Prostate gland (tissue), 2 donors: Measurements from ENCODE around the gene PLEKHM3. TPM values are rescaled to one million over a fixed set of nuclear protein-coding genes. Genes with fewer than 3 reads are reported as not detected.

Source experiments
- DNase-seq: peaks from one replicate; pipeline ENCODE4 v3.0.0-alpha.2; 2019; ENCODE audit warnings: low spot score
- H3K27ac ChIP-seq, 2 donors: fragments of 200-600 bp; sonication (generic); 2 replicates each; pipeline ENCODE4 v1.5.1; 2017 to 2019
- H3K27me3 ChIP-seq: fragments of 200-600 bp; sonication (generic); replicated peaks from 2 replicates; pipeline ENCODE4 v1.5.1; 2019; ENCODE audit not compliant: insufficient read depth
- H3K36me3 ChIP-seq, 2 donors: fragments of 200-600 bp; sonication (generic); 1 replicate in 1 of 2; 2 replicates in 1 of 2; pipeline versions ENCODE4 v1.5.1 to v1.8.1; 2017 to 2019
- H3K4me1 ChIP-seq: fragments of 200-600 bp; sonication (generic); replicated peaks from 2 replicates; pipeline ENCODE4 v1.5.1; 2019
- H3K4me3 ChIP-seq, 2 donors: fragments of 200-600 bp; sonication (generic); 2 replicates each; pipeline ENCODE4 v1.5.1; 2017 to 2019
- H3K9me3 ChIP-seq: fragments of 200-600 bp; sonication (generic); 2 replicates; pipeline ENCODE4 v1.5.1; 2017
- POLR2A ChIP-seq: fragments of 450-650 bp; IDR thresholded peaks from one replicate; pipeline ENCODE4 v1.6.1; 2016; ENCODE audit warnings: antibody characterized with exemption, mild to moderate bottlenecking
- POLR2AphosphoS5 ChIP-seq: sonication (generic); formaldehyde crosslinking; IDR thresholded peaks from one replicate; pipeline ENCODE4 v1.6.1; 2017; ENCODE audit warnings: antibody characterized with exemption
- WGBS: methylation state at CpG from one replicate; pipeline ENCODE4 v1.1.5; 2018; 5-methylcytosine and 5-hydroxymethylcytosine counted together
- intact Hi-C: fragments of 100-400 bp; cut with DNase I; formaldehyde crosslinking; loops from one replicate; pipeline ENCODE4 v1.14.2; 2022
- total RNA-seq, 2 donors: library from RNA; depleted of rRNA; stranded (reverse); fragments of >200 nt; gene quantifications; one replicate each; pipeline ENCODE4 v1.1.0, GENCODE V29; 2016
- TF ChIP-seq, protein P1 (sequence below), 4 experiments: fragments of 200-600 bp in 2 of 4; fragments of 450-650 bp in 2 of 4; sonication (generic) in 2 of 4; IDR thresholded peaks; 1 replicate in 3 of 4; 2 replicates in 1 of 4; pipeline ENCODE4 v1.5.1; 2016 to 2019; ENCODE audit warnings: antibody characterized with exemption in 4 of 4, mild to moderate bottlenecking in 2 of 4, moderate library complexity in 2 of 4

PLEKHM3 gene
- total RNA-seq, 2 donors from 2014 or later: 17.0 to 28.6 TPM

DNA sequence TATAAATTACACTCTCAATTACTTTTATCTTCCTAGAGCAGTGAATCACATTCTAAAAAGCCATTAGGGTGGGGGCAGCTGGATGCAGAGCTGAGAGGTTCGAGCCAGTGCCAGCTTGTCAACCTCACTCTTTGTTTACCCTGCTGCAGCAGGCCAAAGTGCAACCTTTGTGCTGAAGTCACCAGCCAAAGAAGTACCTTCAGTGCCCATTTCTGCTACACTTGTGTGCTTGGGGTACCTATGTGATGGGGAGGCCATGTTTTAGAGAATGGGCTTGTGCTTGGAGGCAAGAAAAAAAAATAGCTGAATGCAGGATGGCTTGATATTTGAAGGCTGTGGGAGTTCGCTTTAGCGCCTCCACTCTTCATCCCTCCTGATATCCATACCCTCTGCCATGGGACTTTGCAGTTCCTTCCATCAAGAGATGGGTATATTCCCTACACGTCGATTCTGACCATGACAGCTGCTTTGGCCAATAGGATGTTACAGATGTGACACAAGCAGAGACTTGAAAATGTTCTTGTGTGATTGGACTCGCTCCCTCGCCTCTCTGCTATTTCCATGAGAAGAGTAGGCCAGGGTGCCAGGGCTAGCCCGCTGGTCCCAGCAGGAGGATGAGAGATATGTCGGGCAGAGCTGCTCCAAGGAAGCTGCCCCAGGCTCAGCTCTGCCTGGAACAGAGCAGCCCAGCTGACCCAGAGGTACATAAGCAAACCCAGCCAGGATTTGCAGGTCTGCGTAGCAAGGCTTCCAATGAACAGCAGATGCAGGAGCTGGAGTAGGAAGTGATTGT, 242.9 kb downstream of the PLEKHM3 start:
- intact Hi-C loops: no loop called here
- Histone ChIP-seq H3K4me3 (no peak overlapping the region), H3K27ac (no peak overlapping the region), H3K4me1 (no peaks in the 10 kb centered on the region), H3K36me3 (no peaks in the 10 kb centered on the region), H3K9me3 (no peaks in the 10 kb centered on the region), H3K27me3 (no peaks in the 10 kb centered on the region)
- 74% methylated on average over 10 of the region's 10 CpGs for WGBS
- no peak for DNase-seq
- TF ChIP-seq, protein P1, sequence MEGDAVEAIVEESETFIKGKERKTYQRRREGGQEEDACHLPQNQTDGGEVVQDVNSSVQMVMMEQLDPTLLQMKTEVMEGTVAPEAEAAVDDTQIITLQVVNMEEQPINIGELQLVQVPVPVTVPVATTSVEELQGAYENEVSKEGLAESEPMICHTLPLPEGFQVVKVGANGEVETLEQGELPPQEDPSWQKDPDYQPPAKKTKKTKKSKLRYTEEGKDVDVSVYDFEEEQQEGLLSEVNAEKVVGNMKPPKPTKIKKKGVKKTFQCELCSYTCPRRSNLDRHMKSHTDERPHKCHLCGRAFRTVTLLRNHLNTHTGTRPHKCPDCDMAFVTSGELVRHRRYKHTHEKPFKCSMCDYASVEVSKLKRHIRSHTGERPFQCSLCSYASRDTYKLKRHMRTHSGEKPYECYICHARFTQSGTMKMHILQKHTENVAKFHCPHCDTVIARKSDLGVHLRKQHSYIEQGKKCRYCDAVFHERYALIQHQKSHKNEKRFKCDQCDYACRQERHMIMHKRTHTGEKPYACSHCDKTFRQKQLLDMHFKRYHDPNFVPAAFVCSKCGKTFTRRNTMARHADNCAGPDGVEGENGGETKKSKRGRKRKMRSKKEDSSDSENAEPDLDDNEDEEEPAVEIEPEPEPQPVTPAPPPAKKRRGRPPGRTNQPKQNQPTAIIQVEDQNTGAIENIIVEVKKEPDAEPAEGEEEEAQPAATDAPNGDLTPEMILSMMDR (IDR thresholded peaks at IDR 0.05): no peak
- TF ChIP-seq POLR2A (no peak), POLR2AphosphoS5 (no peak)

DNA sequence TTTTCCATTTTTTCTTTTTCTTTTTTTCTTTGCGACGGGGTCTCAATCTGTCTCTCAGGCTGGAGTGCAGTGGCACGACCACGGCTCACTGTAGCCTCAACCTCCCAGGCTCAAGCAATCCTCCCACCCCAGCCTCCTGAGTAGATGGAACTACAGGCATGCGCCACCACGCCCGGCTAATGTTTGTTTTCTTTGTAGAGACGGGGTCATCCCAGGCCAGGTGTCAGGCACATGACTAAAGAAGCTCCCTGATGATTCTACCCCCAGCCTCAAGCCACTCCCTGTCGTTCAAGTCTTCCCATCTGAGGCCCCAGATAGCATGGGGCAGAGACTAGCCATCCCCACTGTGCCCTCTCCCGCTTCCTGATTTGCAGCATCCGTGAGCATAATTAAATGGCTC, 245.8 kb downstream of the PLEKHM3 start:
- intact Hi-C loops: no loop called here
- WGBS: 91% methylated on average over 11 of the region's 11 CpGs
- no peak for DNase-seq

DNA sequence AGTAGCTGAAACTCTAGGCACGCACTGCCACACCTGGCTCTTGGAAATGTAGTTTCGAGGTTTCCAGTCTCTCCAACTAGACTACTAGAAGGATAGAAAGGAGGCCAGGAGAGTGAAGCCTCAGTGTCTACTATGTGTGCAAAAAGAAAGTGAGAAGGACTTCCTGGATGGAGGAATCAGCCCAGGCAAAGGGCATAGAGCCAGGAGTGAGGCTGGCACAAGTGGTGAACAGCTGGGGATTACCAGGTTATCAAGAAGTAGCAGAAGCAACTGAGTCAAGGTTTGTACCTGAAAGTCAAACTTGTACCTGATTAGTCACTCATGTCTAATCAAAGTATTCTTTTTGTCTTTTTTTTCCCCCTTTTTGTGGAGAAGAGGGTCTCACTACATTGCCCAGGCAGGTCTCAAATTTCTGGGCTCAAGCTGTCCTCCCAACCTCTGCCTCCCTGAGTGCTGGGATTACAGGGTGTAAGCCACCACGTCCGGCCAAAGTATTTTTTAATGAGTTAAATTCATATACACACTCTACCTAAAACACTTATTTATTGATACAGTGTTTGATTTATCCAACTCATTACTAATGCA, 246.9 kb downstream of the PLEKHM3 start:
- Histone ChIP-seq H3K4me1 (no peaks in the 10 kb centered on the region), H3K9me3 (no peaks in the 10 kb centered on the region), H3K27me3 (no peaks in the 10 kb centered on the region), H3K4me3 (no peak overlapping the region), H3K36me3 (no peaks in the 10 kb centered on the region), H3K27ac (no peak overlapping the region)
- DNase-seq: no peak
- 96% methylated on average over 4 of the region's 4 CpGs for WGBS
- TF ChIP-seq POLR2AphosphoS5: no peak
- TF ChIP-seq, protein P1 (IDR thresholded peaks at IDR 0.05): no peak
- no peak for TF ChIP-seq POLR2A
- intact Hi-C loops: no loop called here

More for the DNA sequence above, 245.8 kb downstream of the PLEKHM3 start:
- TF ChIP-seq POLR2A (no peak), POLR2AphosphoS5 (no peak)
- TF ChIP-seq, protein P1 (IDR thresholded peaks at IDR 0.05): no peak
- H3K27ac ChIP-seq: no peak overlapping the region
- no peaks in the 10 kb centered on the region for H3K36me3 ChIP-seq
- H3K4me1 ChIP-seq: no peaks in the 10 kb centered on the region
- no peaks in the 10 kb centered on the region for H3K27me3 ChIP-seq
- H3K4me3 ChIP-seq: no peak overlapping the region
- no peaks in the 10 kb centered on the region for H3K9me3 ChIP-seq

DNA sequence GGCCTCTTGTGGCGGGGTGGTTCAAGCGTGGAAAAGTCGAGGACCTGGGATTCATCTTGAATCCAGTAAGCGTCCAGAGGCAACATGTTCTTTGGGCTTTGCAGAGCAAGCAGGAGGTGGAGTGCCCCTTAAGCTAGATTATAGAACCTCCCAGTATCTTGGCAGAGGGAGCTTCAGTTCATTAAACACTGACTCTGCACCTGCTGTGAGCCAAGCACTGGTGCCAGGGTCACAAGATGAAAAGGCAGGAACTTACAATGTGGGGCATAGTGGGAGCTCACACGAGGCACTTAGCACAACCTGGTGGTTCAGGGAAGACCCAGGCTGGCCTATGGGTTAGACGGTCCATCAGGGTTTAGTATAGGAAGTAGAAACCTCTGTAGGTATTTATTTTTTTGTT, 248.2 kb downstream of the PLEKHM3 start:
- TF ChIP-seq POLR2A (no peak), POLR2AphosphoS5 (no peak)
- TF ChIP-seq, protein P1 (IDR thresholded peaks at IDR 0.05): no peak
- Histone ChIP-seq H3K9me3 (no peaks in the 10 kb centered on the region), H3K4me3 (no peak overlapping the region), H3K27ac (no peak overlapping the region), H3K36me3 (no peaks in the 10 kb centered on the region), H3K4me1 (no peaks in the 10 kb centered on the region), H3K27me3 (no peaks in the 10 kb centered on the region)
- intact Hi-C loops: no loop called here
- no peak for DNase-seq
- 92% methylated on average over 6 of the region's 6 CpGs for WGBS

DNA sequence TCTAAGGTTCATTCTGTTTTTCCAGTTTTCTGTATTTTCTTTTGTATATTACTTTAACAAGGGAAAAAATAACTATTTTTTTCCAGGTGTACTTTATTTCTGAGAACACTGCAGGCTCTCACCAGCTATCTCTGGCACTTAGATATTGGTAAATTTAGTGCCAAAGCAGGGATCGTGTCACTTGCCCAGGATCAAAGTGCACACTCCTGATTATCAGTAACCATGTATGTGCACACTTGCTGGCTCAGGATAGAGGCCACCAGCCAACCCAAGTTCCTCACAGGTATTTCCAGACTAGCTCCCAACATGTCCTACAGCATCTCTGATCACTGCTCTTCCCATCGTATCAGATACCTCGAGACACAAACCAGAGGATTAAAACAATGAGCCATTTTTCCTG, 249.9 kb downstream of the PLEKHM3 start:
- 73% methylated on average over 3 of the region's 3 CpGs for WGBS
- TF ChIP-seq POLR2AphosphoS5: no peak
- TF ChIP-seq POLR2A: no peak
- TF ChIP-seq, protein P1 (IDR thresholded peaks at IDR 0.05): no peak
- no peaks in the 10 kb centered on the region for H3K36me3 ChIP-seq
- no peak overlapping the region for H3K4me3 ChIP-seq
- H3K27ac ChIP-seq: no peak overlapping the region
- intact Hi-C loops: no loop called here
- H3K27me3 ChIP-seq: no peaks in the 10 kb centered on the region
- no peaks in the 10 kb centered on the region for H3K9me3 ChIP-seq
- H3K4me1 ChIP-seq: no peaks in the 10 kb centered on the region
- no peak for DNase-seq
